G401 (cell line): ENCODE measurements around the gene HMCN2. TPM values are rescaled to one million over a fixed set of nuclear protein-coding genes. Genes with fewer than 3 reads are reported as not detected.
A peak's percentile ranks its signal among the peaks of the same experiment; 100 is the strongest.

Experiments
- DNase-seq: peaks from one replicate; pipeline ENCODE4 v3.0.0-alpha.2; 2015; ENCODE audit warnings: low spot score
- in situ Hi-C: cut with HindIII; loops from 2 replicates; pipeline ENCODE4 v1.10.0; 2016; ENCODE audit warnings: low sequenced_read_pairs, mixed read lengths
- total RNA-seq: library from RNA; depleted of rRNA; stranded (reverse); fragments of >200 nt; shearing (Covaris generic); gene quantifications from 2 replicates; pipeline ENCODE4 v1.2.3, GENCODE V29; 2014; rRNA removed

The HMCN2 gene, protein sequence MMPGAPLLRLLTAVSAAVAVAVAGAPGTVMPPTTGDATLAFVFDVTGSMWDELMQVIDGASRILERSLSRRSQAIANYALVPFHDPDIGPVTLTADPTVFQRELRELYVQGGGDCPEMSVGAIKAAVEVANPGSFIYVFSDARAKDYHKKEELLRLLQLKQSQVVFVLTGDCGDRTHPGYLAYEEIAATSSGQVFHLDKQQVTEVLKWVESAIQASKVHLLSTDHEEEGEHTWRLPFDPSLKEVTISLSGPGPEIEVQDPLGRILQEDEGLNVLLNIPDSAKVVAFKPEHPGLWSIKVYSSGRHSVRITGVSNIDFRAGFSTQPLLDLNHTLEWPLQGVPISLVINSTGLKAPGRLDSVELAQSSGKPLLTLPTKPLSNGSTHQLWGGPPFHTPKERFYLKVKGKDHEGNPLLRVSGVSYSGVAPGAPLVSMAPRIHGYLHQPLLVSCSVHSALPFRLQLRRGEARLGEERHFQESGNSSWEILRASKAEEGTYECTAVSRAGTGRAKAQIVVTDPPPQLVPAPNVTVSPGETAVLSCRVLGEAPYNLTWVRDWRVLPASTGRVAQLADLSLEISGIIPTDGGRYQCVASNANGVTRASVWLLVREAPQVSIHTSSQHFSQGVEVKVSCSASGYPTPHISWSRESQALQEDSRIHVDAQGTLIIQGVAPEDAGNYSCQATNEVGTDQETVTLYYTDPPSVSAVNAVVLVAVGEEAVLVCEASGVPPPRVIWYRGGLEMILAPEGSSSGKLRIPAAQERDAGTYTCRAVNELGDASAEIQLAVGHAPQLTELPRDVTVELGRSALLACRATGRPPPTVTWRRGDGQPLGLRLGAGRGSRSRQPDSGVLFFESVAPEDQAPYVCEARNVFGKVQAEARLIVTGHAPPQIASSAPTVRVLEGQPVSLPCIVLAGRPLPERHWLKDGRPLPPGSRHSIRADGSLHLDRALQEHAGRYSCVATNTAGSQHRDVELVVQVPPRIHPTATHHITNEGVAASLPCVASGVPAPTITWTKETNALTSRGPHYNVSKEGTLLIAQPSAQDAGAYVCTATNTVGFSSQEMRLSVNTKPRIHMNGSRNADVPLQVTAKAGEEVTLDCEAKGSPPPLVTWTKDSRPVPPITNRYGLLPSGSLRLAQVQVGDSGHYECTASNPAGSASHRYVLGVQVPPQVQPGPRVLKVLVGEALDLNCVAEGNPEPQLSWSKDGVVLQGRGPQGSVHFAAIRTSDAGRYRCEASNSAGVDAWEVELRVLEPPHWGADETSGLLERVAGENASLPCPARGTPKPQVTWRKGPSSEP (N-terminal part only)
- total RNA-seq, result 0.07 TPM in 1 of 2 replicates, not detected in the other

DNA sequence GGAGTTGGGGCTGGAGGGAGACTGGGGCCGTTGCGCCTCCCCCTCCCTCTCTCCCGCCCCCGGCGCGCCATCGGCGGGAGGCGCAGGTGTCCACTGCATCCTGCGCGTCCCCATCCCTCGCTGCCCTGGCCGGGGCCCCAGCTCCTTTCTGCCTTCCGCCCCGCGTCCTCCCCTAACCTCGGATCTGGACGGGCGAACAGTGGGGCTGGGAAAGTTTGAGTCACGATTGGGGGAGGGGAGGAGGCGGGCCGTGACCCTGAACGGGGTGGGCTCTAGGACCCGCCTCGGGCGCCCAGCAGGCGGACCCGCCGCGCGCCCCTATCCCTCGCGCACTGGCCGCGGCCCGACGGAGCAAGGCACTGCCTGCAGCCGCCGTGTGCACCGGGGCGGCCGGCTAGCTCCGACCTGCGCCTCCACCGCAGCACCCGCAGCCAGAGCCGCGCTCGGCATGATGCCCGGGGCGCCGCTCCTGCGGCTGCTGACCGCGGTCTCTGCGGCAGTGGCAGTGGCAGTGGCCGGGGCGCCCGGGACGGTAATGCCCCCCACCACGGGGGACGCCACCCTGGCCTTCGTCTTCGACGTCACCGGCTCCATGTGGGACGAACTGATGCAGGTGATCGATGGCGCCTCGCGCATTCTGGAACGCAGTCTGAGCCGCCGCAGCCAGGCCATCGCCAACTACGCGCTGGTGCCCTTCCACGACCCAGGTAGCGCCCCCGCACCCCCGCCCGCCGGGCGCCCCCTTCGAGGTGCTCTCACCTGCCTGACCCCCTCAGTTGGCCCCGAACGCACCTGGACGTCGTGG is at the start of gene HMCN2:
Gene HMCN2 (plus strand): TSS at position 330 of the 805 bp plus-strand sequence. CDS start 119 bp downstream, at position 449.
- DNase-seq, result no peak
- in situ Hi-C loops, result no loop called here

DNA sequence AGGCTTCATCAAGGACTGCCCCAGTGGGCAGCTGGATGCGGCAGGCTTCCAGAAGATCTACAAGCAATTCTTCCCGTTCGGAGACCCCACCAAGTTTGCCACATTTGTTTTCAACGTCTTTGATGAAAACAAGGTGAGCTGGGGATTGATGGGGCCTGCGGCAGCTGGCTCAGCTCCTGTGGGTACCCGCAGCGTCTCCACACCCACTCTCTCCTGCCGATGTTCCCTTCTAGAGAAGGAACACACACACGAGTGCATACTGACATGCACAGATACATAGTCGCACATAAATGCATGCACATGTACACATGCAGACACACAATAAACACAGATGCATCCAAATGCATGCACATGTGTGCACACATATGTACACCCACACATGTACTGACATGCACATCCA is 47.7 kb upstream of the HMCN2 start:
- in situ Hi-C loops, result no loop called here
- no peak for DNase-seq

DNA sequence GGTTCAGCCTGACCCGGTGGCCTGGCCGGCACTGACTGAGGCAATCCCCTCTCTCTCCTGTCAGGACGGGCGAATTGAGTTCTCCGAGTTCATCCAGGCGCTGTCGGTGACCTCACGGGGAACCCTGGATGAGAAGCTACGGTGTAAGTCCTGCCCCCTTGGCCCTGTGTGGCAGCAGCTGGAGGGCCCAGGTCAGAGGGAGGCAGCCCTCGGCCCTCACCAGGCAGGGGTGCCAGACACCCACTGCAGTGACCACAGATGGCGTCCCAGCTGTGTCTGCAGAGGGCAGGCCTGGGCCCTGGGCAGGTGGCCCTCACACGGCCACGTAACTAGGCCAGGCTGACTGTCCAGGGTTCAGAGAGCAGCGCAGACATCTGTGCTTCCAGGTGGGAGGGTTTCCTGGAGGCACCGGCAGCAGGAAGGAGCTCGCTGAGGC is 45.9 kb upstream of the HMCN2 start:
- in situ Hi-C loops, result no loop called here
- DNase-seq, result peak; percentile 50

DNA sequence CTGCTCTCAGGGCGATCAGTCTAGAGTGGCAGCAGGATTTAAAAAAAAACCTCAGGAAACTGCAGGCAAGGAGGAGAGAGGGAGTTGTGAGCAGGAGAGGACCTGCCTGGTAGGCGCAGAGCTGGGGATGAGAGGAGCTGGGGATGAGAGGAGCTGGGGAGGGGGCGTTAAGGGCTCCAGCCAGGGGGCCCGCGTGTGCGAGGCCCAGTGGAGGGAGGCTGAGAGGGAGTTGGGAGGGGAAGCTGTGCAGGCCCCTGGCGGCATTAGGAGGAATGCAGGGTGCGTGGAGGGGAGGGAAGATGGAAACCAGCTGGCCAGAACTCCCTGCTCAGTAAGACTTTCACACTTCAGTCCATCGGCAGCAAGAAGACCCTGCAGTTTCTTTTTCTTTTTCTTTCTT is 45.2 kb upstream of the HMCN2 start:
- no peak for DNase-seq

DNA sequence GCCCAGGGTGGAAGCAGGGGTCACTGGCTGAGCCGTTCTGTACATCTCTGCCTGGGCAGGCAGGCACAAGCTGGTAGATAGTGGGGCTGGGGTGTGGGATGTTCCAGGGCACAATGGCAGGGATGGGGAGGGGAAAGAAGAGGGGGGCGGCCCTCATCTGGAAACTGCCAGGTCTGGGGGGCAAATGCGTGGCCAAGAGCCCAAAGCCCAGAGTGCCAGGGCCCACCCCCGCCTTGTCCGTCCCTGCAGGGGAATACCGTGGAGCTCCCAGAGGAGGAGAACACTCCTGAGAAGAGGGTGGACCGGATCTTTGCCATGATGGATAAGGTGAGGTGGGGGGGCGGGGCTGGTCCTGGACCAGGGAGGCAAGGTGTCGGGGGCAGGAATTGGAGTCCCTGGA is 42.7 kb upstream of the HMCN2 start:
- in situ Hi-C loops, result no loop called here
- DNase-seq, result no peak

More for the DNA sequence above, 45.2 kb upstream of the HMCN2 start:
- in situ Hi-C loops, result no loop called here

DNA sequence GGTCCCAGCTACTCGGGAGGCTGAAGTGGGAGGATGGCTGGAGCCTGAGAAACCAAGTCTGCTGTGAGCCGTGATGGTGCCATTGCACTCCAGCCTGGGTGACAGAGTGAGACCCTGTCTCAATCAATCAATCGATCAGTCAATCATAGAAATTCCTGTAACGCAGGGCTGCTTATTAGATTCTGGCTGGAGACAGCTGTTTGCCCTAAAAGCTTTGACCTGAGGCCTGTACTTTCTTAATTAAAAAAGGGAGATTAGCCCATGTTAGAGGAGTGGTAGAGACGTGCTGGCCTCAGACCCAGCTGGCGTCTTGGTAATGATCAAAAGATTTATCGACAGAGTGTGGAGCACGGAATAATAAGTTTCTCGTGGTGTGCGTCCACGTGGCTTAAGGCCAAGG is 40.5 kb upstream of the HMCN2 start:
- DNase-seq, result no peak
- in situ Hi-C loops, result no loop called here

DNA sequence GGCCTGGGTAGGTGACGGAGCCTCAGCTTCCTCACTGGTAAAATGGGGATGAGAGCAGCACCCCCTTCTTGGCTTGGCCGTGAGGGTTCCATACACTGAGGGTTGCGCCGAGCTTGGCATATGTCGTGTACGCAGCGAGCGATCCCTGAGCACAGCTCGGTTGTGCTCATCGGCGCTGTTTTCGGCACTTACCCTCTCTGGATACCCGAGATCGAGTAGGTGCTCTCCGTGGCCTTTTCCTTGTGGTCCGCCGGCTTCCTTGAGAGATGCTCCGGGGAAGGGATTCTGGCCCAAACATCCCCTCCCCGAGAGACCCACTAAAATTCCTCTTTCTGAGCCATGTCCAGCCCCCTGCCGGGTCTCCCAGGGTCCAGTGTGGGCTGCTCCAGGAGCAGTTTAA is 40.0 kb upstream of the HMCN2 start:
- in situ Hi-C loops, result no loop called here
- DNase-seq, result no peak

DNA sequence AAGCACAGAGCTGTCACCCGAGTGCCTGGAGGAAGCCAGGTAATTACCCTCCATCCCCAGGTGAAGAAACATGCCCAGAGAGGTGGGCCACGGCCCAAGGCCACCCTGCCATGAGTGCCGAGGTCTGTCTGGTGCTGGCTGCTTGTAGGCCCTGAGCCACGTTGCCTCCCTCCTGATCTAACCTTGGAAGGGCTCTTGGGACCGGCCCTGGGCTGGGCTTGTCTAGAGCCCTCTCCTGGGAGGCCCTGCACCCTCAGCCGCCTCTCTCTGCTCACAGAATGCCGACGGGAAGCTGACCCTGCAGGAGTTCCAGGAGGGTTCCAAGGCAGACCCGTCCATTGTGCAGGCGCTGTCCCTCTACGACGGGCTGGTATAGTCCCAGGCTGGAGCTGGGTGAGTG is 39.4 kb upstream of the HMCN2 start:
- no peak for DNase-seq
- in situ Hi-C loops, result no loop called here

DNA sequence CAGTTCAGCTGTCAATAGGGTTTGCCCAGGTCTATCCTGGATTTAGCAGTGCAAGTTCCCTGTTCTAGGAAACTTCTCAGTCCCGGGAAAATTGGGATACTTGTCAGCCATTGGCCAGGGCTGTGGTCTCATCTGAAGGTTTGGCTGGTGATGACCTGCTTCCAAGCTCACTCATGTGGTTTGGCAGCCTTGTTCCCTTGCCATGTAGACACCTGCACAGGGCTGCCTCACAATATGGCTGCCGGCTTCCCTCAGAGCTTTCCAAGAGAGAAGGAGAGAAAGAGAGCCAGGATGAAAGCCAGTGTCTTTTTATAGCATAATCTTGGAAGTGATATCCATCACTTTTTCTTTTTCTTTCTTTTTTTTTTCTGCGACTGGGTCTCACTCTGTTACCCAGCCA is 37.7 kb upstream of the HMCN2 start:
- DNase-seq, result no peak

DNA sequence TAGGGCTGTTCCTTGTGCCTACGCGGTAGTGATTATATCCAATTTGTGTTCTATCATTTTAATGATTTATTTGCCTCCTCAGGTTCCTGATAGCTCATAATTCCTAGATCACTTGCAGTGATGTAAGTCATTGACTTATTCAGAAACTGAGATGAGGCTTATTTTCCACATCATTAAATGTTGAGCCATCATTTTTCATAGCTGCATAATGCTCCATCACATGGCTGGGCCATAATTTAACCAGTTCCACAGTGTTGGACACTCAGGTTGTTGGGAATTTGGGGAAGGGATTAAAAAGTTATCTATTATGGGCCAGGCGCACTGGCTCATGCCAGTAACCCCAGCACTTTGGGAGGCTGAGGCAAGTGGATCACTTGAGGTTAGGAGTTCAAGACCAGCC is 35.8 kb upstream of the HMCN2 start:
- in situ Hi-C loops, result no loop called here
- DNase-seq, result no peak

More for the DNA sequence above, 37.7 kb upstream of the HMCN2 start:
- in situ Hi-C loops, result no loop called here

DNA sequence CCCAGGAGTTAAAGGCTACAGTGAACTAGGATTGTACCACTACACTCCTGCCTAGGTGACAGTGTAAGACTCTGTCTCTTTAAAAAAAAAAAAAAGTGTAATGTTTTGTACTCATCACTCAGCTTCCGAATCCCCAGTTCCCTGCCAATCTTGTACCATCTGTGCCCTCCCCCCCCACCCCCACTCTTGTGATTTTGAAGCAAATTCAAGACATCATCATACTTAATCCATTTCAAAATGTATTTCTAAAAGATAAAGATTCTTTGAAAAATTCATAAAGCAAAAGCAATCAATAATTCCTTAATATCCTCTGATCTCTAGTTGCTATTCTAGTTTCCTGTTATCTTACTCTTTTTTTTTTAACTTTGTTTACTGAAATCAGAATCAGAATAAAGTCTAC is 34.9 kb upstream of the HMCN2 start:
- in situ Hi-C loops, result no loop called here
- DNase-seq, result no peak

DNA sequence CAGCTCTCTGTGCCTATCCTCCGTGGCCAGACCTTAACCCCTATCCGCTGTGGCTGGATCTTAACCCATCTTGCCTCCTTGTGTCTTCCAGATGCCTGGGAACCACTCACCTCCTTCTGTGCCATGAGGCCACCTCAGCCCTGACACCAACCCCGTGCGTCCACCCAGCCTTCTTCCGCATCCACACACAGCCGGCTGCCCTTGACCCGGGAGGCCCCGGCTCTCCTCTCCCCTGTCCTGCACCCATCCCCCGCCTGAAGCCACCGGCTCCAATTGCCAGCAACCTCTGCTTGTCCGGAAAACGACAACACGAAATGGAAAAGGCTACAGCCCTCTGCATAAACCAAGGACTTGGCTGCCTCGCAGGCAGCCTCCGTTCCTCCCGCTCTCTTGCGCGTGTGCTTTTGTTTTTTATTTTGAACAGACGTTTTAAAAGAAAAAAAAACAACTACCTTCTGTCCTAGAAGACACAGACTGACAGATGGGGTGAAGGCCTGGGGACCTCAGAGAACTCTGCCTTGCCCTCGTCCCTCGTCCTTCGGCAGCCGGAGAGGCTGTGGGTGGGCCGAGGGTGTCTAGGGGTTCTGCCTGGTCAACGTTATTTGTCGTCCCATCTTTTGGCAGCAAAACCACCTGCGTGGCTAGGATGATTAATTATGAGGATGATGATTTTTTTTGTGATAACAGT is 32.5 kb upstream of the HMCN2 start:
- peak; percentile 61 for DNase-seq
- in situ Hi-C loops, result no loop called here

DNA sequence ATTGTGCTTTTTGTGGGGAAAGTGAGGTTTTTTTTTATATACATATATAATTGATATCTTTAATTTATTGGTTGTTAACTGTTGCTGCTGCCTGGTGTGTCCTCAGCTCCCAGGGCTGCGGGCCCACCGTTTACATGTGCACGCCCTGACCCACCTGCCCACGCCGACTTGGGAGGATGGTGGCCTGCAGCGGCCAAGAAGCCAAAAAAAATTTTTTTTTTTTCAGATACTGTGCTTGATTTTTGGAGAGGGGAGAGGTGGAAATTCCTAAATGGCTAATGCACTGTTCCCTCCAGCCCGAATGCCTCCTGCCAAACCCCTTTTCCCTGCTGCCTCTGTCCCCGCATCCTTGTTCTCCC is 32.0 kb upstream of the HMCN2 start:
- in situ Hi-C loops, result no loop called here
- no peak for DNase-seq

DNA sequence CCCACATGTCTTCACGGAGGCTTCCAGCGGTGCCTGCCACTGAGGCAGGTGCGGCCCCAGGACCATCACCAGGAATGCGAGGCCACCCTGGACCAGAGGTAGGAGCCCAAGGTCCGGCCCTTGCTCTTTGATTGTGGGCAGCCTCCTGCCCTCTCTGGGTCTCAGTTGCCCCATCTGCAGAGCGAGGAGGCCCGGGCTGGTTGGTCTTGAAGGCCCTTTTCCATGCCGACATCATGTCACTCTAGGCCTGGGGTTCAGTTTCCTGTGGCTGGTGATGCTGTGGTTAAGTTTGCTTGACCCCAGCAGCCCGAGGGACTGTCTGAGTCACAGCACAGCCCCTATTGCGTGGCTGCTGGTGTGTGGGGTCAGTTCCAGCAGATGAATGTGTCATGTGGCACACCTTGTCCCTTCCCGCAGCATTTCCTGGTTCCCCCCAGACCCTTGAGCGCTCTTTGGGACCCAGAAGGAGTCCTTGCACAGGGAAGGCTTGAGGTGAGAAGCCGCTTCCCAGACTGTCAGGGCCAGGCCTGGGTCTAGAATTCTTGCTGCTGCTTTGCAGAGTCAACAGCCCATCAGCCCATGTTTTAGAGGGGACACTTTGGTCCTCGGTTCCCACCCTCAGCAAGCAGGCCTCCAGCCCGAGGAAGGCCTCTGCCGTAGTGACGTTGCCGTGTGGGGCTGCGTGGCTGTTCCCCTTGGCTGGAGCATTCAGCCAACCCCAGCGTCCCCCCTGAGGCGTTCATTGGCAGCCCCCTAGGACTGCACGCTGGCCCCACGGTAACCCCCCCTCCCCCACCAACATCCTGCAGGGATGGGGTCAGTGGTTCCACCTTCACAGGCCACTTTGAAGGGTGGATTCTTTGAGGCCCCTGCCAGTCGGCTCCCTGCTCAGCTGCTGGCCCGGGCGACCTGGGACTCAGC is 31.0 kb upstream of the HMCN2 start:
- DNase-seq, result peak; percentile 25
- in situ Hi-C loops, result no loop called here

DNA sequence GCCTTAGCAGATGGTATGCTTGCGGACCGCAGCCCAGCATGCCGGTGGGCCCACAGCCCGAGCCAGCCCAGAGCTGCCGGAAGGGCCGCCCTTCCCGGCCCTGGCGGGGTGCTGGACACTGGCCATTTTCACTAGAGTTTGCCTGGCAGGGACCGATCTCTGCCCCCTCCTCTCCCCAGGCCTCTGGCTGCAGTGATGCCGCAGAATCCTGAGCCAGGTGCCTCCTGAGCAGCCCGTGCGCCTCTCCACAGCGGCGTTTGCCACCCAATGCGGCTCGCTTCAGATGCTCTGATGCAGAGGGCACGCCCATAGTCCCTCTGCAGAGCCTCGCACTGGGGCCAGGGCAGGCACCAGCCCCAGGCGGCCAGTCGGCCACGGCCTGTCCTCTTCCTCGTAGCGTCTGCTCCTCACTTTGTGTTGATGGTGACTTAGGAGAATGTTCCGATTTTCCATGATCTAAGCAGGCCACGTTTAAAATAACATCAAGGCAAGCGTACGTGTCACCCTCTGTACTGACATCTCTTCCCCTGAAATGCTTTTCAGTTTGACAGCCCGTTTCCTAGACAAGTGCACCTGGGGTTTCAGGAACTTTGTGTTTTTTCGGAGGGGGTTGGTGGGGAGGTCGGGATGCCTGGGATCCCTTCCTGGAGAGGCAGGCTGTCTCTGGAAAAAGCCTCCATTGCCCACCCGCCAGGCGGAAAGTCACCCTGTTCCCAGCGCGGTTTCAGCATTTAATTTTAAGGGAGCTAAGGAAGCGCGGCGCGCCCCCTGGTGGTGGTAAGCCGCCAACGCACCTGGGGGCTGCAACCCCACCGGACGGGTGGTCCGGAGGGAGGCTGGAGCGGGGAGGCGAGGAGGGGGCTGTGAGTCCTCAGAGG is 29.8 kb upstream of the HMCN2 start:
- DNase-seq, result peak; percentile 84
- in situ Hi-C loops, result no loop called here

DNA sequence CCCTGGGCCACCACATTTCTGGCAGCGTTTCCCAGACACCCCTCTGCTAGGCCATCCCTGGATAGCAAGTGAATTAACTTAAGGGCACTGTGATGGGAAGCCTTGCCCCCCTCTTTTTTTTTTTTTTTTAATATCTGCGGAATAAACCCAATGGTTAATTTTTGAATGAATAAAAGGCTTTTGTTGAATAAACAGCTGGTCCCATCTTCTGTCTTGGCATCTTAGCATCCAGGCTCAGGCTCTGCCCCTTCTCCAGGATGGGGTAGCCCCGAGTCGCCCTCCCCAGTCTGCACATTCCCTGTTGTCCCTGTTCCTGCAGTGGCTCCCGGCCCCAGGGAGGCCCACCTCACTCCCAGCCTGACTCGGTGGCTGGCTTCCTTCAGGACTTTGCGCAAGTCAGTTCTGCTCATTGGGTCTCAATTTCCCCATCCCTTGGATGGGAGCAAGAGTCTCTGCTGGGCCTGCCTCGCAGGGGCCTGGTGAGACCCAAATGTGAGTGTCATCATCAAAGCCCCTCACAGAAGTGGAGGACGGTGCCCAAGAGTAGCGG is 29.0 kb upstream of the HMCN2 start:
- no peak for DNase-seq
- in situ Hi-C loops, result no loop called here
